NCI-H748 (cell line): Measurements from ENCODE around the gene STING1.
A peak's percentile ranks its signal among the peaks of the same experiment; 100 is the strongest.

ENCODE experiments used
- DNase-seq: peaks from one replicate; lab custom pipeline; 2025; ENCODE audit not compliant: unreplicated experiment; lab: John Stamatoyannopoulos, UW

STING1 gene

DNA sequence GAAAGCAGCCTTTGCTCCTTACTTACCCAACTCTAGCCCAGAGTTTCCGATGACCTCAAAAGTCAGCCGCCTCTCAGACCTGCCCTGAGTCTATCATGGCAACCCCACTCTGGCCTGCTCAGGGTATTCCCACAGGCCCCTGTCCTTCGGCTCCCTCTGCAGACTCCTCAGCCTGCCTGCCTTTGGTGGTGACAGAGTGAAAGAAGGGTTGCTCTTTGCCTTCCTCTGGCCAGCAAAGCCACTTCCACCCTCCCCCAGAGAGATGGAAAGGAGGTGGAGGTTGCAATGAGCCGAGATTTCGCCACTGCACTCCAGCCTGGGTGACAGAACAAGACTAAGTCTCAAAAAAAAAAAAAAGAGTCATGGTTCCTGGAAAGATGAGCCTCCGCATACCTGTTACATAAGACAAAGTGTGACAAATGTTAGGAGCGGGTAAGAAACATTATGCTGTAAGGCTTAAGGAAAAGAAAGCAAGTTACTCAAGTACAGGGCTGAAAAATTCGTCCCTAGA lies 14.1 kb downstream of the STING1 start:
- no peak for DNase-seq

DNA sequence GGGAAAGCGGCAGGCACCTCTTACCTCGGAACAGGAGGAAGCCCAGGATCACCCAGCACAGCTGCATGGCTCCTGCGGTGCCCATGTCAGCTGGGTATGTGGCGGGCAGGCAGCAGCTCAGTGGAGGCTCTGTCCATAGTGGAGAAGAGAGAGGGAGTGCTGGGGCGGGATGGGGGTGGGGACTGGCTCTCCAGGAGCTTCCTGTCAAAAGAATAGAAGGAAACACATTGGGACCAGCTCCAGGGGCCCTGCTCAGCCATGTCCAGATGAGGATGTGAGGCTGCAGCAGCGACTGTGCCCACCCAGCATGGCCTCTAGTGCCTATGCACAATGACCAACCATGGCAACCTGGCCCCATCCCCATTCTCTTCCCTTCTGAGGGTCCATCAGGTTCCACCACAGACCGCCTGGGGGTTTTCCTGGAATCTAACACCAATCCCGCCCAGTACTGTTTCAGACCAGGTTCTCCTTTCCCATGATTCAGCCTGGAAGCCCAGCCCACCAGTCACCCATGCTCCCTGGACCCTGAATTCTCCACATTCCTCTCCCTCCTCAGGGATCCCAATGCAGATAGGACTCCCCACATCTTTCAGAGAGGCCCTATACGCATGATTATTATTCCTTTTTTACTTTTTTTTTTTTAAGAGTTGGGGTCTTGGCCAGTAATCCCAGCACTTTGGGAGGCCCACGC lies 19.8 kb downstream of the STING1 start, which contains the start of gene ECSCR:
Gene ECSCR, minus strand, starts transcription at position 158 of the 691 bp plus-strand sequence. Its CDS starts 73 bp downstream, at position 85.
- no peak for DNase-seq

DNA sequence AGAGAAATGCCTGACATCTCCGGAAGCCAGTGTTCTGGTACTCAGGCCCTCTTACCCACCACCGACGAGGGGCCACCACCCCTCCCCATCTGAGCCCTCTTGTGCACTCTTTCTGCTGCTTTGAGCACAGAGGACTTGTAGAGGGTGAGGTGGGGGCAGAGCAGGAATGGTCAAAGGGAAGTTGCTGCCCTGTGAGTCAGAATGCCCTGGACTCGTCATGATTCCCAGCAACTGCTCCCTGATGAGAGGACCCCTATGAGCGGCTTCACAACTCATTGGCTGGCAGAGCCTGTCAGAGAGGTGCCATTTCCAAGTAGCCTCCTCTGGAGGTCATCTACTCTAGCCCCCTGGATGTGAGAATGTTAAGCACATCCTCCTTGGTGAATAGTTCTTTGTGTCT lies 20.9 kb downstream of the STING1 start:
- DNase-seq: no peak

DNA sequence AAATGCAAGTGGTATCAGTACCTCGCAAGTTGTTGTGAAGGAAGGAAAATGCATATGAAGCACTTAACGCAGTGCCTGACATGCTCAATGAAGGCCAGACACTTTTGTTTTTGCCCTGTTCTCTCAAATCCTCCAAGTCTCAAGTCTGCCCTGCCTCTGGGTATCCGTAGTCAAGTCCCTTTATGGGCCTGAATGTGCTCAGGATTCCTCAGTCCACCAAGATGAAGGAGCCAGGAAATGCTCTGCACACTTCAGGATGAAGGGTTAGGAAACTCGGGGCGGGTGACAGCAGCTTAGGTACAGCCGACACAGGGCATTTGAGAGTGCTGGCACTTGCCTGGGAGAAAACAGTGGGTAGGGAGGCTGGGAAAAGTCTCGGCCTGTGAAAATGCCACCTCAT lies 21.4 kb downstream of the STING1 start:
- DNase-seq: no peak

- no peak for DNase-seq
Measured at GRCh38 chr5:139460455-139460854, 22.1 kb downstream of the STING1 start.

DNA sequence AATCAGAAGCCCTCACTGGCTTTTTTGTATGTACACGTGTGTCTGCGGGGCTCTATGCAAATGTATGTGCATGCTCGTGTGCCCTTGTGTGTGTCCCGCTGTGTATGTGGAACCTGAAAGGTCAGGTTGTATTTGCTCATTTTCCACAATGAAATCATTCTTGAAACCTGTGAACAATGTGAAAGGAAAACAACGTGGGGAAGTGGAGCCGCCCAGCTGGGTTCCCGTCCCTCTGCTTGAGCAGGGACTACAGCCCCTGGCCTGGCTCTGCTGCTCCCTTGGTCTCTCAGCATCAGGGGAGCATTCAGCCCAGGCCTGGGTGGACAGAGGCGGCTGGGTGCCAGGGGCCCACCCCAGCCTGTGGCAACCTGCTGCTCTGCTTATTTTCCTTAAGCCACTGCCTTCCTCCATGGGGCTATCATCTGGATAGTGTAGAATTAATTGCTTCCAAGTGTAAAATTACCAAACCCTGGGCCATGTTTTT lies 23.1 kb downstream of the STING1 start:
- peak; percentile 26 for DNase-seq

DNA sequence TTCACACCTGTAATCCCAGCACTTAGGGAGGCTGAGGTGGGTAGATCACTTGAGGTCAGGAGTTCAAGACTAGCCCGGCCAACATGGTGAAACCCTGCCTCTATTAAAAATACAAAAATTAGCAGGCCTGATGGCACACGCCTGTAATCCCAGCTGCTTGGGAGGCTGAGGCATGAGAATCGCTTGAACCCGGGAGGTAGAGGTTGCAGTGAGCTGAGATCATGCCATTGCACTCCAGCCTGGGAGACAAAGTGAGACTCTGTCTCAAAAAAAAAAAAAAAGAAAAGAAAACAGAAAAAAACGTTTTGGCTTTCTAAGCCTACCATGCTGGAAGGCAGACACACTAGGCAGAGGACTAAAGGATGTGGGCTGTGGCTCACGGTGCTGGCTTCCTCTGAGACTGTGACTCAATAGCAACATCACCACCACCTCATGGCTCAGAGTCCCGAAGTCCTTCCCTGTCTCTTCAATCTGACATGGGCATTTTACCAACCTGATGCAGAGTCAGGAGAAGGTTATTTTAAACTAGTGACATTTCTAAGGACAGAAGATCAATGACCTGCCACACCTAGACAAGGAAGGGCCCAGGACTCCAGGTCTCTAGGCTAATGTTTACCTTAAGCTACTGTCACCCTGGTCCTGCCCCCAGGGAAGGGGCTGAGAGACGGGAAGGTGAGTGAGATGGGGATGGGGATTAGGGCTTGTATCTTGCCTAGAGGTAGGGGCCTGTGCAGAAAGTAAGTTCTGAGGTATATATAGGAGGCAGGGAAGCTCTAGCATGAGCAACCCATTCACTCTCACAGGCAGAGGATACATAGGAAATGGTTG lies 23.8 kb downstream of the STING1 start:
- DNase-seq: no peak

- no peak for DNase-seq
Measured at GRCh38 chr5:139457653-139458306, 24.8 kb downstream of the STING1 start.

- no peak for DNase-seq
Measured at GRCh38 chr5:139457241-139457640, 25.3 kb downstream of the STING1 start.

GRCh38 chr5:139456776-139457175 lies 25.8 kb downstream of the STING1 start:
- DNase-seq: no peak

DNA sequence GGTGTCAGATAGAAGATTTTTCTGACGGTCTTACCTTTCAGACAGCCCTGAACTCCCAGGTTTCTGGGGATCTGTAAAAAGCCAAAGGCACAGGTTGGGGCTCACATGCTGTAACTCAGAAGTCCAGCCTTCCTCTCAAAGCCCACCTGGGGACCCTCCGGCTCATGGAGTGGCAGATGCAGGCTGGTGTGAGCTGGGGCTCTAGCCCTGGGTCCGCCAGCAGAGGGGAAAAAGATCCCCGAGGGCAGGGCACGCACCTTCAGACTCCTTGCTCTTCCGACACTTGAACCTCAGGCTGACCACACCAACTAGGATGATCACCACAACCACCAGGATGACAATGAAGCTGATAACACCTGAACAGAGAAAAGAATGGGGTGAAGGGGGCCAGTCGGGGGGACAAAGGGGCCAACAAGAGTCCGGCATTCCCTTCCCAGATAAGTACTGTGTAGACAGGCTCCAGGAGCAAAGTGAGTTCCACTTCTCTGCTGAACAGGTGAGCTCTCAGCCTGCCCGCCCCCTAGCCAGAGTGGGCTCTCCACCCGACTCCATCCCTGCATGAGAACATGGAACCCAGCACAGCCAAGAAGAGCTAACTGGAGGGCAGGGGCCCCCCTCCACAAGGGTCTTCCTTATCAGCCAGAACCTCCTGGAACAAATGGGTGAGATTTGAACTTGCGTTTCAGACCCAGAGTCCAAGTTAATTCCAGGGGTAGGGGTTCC lies 27.8 kb downstream of the STING1 start:
- DNase-seq: no peak

- DNase-seq: no peak
Measured at GRCh38 chr5:139453683-139454567, 28.6 kb downstream of the STING1 start.

DNA sequence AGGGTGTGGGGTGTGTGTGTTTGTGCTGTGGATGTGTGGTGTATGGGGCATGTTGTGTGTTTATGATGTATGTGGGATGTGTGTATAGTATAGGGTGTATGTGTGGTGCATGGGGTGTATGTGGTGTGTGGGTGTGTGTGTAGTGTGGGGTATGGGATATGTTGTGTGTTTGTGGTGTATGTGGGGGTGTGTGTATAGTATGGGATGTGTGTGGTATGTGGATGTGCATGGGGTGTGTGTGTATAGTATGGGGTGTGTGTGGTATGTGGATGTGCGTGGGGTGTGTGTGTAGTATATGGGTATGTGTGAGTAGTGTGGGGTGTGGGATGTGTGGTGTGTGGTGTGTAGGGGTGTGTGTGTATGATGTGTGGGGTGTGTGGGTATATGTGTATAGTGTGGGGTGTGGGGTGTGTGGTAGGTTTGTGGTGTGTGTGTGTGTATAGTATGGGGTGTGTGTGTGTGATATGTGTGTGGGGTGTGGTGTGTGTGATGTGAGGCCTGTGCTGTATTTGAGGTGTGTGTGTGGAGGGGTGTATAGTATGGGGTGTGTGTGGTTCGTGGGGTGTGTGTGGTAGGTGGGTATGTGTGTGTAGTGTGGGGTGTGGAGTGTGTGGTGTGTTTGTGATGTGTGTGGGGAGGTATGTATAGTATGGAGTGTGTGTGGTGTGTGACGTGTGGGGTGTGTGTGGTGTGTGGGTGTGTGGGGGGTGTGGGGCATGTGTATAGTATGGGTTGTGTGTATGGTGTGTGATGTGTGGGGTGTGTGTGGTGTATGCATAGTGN lies 30.5 kb downstream of the STING1 start:
- no peak for DNase-seq

GRCh38 chr5:139451176-139451575 lies 31.4 kb downstream of the STING1 start:
- DNase-seq: no peak

GRCh38 chr5:139446956-139447779 lies 35.4 kb downstream of the STING1 start:
- DNase-seq: no peak

DNA sequence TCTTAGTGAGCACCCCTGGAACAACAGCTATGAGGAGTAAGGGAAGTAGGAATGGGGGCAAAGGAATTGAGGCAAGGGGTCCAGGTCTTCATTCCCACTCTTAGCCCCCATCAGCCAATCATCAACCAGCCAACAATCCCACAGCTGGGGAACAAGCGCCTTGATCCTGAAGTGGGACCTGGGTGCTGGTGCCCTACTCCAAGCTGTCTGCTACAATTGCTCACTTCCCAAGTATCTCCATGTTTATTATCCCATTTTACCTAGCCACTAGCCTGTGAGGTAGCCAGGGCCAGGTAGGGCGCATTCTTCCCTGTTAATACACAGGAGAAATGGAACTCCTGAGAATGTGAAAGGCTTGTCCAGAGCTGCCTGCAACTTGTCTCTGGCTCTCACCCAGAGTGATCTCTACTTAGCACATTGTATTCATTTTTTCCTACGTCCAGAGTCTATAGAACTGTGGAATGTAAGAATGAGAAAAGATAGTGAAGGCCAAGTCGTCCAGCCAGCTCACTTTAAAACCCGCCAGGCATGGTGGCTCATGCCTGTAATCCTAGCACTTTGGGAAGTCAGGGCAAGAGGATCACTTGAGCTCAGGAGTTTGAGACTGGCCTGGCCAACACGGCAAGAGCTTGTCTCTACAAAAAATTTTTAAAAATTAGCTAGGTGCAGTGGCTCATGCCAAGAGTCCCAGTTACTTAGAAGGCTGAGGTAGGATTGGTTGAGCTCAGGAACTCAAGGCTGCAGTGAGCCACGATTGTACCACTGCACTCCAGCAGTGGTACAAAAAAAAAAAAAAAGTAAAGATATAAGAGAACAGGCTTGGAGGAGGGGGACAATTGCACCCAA lies 37.0 kb downstream of the STING1 start:
- DNase-seq: no peak

DNA sequence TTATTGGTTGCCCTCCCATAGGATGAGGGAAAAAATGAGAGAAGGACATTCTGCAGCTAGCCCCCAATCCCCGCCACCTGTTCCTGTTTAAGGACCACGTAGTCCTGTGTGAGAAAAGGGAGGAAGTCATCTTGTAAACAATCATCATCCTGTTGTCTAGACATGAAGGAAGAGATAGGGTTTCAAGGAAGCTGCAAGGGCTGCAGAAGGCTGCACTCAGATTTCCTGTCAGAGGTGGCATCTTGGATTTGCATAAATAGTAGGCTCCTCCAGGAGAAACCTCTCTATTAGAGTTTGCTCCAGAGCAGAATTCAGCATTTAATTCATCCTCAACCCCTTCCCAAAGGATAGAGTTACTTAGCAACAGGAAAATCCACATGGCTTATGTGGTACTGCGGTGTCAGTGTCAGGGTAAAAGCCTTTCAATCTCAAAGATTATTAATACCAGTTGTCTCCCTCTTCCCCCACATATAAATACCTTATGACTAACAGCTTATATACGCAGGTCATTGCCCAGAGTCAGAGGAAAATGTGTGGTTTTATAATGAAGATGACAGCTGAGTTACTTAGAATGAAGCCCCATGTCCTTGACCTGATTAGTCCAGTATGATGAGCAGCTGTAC lies 38.6 kb downstream of the STING1 start:
- DNase-seq: no peak
